Upper lobe of left lung (tissue), 6 donors: ENCODE measurements around the gene TMTC2. TPM values are rescaled to one million over a fixed set of nuclear protein-coding genes. Genes with fewer than 3 reads are reported as not detected.

Experiments used
- ATAC-seq, 2 donors: fragments of 200-7000 bp; cut with Tn5 transposase; one replicate each; pipeline ENCODE4 v1.9.1; 2022; ENCODE audit warnings: mild to moderate bottlenecking in 2 of 2, moderate library complexity in 2 of 2; ENCODE audit not compliant: low FRiP score in 2 of 2
- DNase-seq, 2 donors: peaks; one replicate each; pipeline ENCODE4 v3.0.0-alpha.2; 2019 to 2020
- H3K27ac ChIP-seq, 4 donors: fragments of 200-600 bp; sonication (generic); one replicate each; pipeline ENCODE4 v1.5.1; 2016 to 2019
- H3K27me3 ChIP-seq, 4 donors: fragments of 200-600 bp; sonication (generic); one replicate each; pipeline ENCODE4 v1.5.1; 2017 to 2019
- H3K36me3 ChIP-seq, 4 donors: fragments of 200-600 bp; sonication (generic); one replicate each; pipeline ENCODE4 v1.5.1; 2016 to 2019
- H3K4me1 ChIP-seq, 4 donors: fragments of 200-600 bp; sonication (generic); one replicate each; pipeline ENCODE4 v1.5.1; 2018 to 2019
- H3K4me3 ChIP-seq, 4 donors: fragments of 200-600 bp; sonication (generic); one replicate each; pipeline ENCODE4 v1.5.1; 2017 to 2019; ENCODE audit warnings: mild to moderate bottlenecking in 2 of 4, moderate library complexity in 1 of 4
- H3K9me3 ChIP-seq, 4 donors: fragments of 200-600 bp; sonication (generic); one replicate each; pipeline ENCODE4 v1.5.1; 2018 to 2019
- EP300 ChIP-seq, 4 donors: sonication (generic); formaldehyde crosslinking; IDR thresholded peaks; one replicate each; pipeline ENCODE4 v1.5.1; 2017; ENCODE audit warnings: antibody characterized with exemption in 4 of 4, control low read depth in 2 of 4
- POLR2A ChIP-seq, 4 donors: fragments of 450-650 bp; IDR thresholded peaks; one replicate each; pipeline ENCODE4 v1.5.1; 2016 to 2017; ENCODE audit warnings: antibody characterized with exemption in 4 of 4, mild to moderate bottlenecking in 2 of 4
- POLR2AphosphoS5 ChIP-seq, 2 donors: sonication (generic); formaldehyde crosslinking; IDR thresholded peaks; one replicate each; pipeline ENCODE4 v1.5.1; 2017; ENCODE audit warnings: antibody characterized with exemption in 2 of 2
- WGBS, 2 donors: methylation state at CpG; one replicate each; pipeline ENCODE4 v1.1.5; 2017 to 2018; 5-methylcytosine and 5-hydroxymethylcytosine counted together
- total RNA-seq, 6 donors: library from RNA; depleted of rRNA in 4 of 6; stranded (reverse); fragments of >200 nt in 4 of 6; gene quantifications; one replicate each; pipeline versions ENCODE4 v1.1.0 to v1.2.1, GENCODE V29; 2016 to 2021
- TF ChIP-seq, protein P1 (sequence below), 6 experiments: fragments of 450-650 bp in 4 of 6; fragments of 200-600 bp in 2 of 6; sonication (generic) in 2 of 6; IDR thresholded peaks; one replicate each; pipeline ENCODE4 v1.5.1; 2016 to 2019; ENCODE audit warnings: antibody characterized with exemption in 6 of 6
- donor health status: DM: no; HTN: no; CAD: no; lungs with moderate emphysema.
- donor health status: DM: no; HTN: yes; CAD: no; lungs with severe emphysema.

Gene TMTC2
- total RNA-seq, 6 donors from 2014 or later, result 21.2 to 37.7 (median 26.8) TPM

DNA sequence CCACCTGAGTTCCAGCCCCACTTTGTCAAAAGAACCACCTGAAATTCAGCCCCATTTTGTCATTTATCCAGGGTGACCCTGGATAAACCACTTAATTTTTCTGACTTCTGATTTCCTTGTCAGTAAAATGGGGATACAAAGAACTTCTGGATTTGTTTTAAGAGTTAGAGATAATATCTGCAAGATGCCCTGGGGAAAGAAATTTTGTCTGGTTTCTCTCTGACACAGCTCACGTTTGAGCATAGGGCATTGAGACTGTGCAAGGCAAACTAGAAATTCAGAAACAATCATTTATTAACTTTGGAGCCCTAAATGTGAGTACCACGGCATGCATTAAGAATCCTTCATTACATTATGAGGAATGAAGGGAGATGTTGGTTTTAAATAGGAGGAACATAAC, 37.2 kb downstream of the TMTC2 start:
- TF ChIP-seq POLR2AphosphoS5 (IDR thresholded peaks at IDR 0.05), result no peak
- TF ChIP-seq, protein P1, sequence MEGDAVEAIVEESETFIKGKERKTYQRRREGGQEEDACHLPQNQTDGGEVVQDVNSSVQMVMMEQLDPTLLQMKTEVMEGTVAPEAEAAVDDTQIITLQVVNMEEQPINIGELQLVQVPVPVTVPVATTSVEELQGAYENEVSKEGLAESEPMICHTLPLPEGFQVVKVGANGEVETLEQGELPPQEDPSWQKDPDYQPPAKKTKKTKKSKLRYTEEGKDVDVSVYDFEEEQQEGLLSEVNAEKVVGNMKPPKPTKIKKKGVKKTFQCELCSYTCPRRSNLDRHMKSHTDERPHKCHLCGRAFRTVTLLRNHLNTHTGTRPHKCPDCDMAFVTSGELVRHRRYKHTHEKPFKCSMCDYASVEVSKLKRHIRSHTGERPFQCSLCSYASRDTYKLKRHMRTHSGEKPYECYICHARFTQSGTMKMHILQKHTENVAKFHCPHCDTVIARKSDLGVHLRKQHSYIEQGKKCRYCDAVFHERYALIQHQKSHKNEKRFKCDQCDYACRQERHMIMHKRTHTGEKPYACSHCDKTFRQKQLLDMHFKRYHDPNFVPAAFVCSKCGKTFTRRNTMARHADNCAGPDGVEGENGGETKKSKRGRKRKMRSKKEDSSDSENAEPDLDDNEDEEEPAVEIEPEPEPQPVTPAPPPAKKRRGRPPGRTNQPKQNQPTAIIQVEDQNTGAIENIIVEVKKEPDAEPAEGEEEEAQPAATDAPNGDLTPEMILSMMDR (IDR thresholded peaks at IDR 0.05), result no peak
- no peak for TF ChIP-seq POLR2A (IDR thresholded peaks at IDR 0.05)
- no peak for TF ChIP-seq EP300 (IDR thresholded peaks at IDR 0.05)
- DNase-seq (no peak), ATAC-seq (no peak)
- H3K27me3 ChIP-seq, result no peaks in the 10 kb centered on the region
- no peak overlapping the region for H3K27ac ChIP-seq
- H3K9me3 ChIP-seq, result no peaks in the 10 kb centered on the region
- 87 to 89% methylated on average over 2 of the region's 2 CpGs for WGBS, 2 donors
- H3K36me3 ChIP-seq, result no peaks in the 10 kb centered on the region
- no peak overlapping the region for H3K4me3 ChIP-seq
- no peaks in the 10 kb centered on the region for H3K4me1 ChIP-seq

DNA sequence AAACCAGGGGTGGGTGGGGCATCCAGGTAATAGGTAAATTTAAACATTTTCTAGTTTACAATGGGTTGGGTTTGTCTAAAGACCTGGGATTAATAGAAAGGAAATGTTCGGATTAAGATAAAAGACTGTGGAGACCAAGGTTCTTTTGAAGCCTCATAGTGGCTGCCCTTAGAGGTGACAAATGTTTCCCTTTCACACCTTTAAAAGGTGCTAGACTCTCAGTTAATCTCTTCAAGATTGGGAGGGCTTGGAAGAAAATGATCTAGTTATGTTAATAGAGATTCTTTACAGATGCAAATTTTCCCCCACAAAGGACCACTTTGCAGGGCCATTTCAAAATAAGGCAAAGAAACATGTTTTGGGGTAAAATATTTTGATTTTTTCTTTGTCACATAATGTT, 39.0 kb downstream of the TMTC2 start:
- H3K27ac ChIP-seq, result no peak overlapping the region
- TF ChIP-seq EP300 (IDR thresholded peaks at IDR 0.05), result no peak
- H3K9me3 ChIP-seq, result no peaks in the 10 kb centered on the region
- ATAC-seq, result no peak
- 76 to 100% methylated on average over 1 of the region's 1 CpG for WGBS, 2 donors
- H3K4me3 ChIP-seq, result no peak overlapping the region
- H3K4me1 ChIP-seq, result no peaks in the 10 kb centered on the region
- H3K27me3 ChIP-seq, result no peaks in the 10 kb centered on the region
- no peak for DNase-seq
- no peaks in the 10 kb centered on the region for H3K36me3 ChIP-seq

DNA sequence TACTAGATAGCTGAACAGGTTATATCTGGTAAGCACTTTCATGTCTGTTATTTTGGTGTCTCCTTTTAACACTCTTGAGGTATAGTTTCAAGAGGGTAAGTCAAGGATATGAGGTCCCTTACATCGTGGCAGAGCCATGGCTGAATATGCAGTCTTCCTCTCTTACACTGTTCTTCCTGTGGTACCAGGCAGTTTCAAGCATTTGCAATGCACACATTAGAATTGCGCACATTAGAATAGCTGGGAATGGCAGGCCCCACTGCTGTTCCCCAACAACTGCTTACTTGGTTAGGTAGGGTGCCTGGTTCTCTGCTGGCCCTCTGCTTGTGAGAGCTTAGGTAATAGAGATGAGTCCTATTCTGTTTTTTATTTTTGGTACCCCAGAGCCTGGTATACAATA, 41.2 kb downstream of the TMTC2 start:
- TF ChIP-seq POLR2A (IDR thresholded peaks at IDR 0.05) (no peak), EP300 (IDR thresholded peaks at IDR 0.05) (no peak), POLR2AphosphoS5 (IDR thresholded peaks at IDR 0.05) (no peak)
- TF ChIP-seq, protein P1 (IDR thresholded peaks at IDR 0.05), result no peak
- Histone ChIP-seq H3K9me3 (no peaks in the 10 kb centered on the region), H3K4me1 (no peaks in the 10 kb centered on the region), H3K27ac (no peak overlapping the region), H3K27me3 (no peaks in the 10 kb centered on the region), H3K4me3 (no peak overlapping the region), H3K36me3 (no peaks in the 10 kb centered on the region)
- DNase-seq (no peak), ATAC-seq (no peak)
- WGBS, 2 donors, result 89 to 93% methylated on average over 2 of the region's 2 CpGs

DNA sequence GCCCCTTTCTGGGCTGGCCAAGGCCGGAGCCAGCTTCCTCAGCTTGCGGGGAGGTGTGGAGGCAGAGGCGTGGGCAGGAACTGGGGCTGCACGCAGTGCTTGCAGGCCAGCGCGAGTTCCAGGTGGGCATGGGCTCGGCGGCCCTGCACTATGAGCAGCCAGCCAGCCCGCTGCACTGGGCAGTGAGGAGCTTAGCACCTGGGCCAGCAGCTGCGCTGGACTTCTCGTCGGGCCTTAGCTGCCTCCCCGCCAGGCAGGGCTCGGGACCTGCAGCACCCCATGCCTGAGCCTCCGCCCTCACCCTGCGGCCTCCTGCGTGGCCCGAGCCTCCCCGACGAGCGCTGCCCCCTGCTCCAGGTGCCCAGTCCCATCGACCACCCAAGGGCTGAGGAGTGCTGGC, 42.0 kb downstream of the TMTC2 start:
- Histone ChIP-seq H3K4me3 (no peak overlapping the region), H3K4me1 (no peaks in the 10 kb centered on the region), H3K27me3 (no peaks in the 10 kb centered on the region), H3K9me3 (no peaks in the 10 kb centered on the region), H3K27ac (no peak overlapping the region), H3K36me3 (no peaks in the 10 kb centered on the region)
- no peak for ATAC-seq
- peak in 1 of 2 donors; percentile 76 for DNase-seq
- no peak for TF ChIP-seq POLR2AphosphoS5 (IDR thresholded peaks at IDR 0.05)
- TF ChIP-seq POLR2A (IDR thresholded peaks at IDR 0.05), result no peak
- TF ChIP-seq, protein P1 (IDR thresholded peaks at IDR 0.05), result no peak
- no peak for TF ChIP-seq EP300 (IDR thresholded peaks at IDR 0.05)
- WGBS, 2 donors, result 97 to 98% methylated on average over 10 to 11 of the region's 22 CpGs

DNA sequence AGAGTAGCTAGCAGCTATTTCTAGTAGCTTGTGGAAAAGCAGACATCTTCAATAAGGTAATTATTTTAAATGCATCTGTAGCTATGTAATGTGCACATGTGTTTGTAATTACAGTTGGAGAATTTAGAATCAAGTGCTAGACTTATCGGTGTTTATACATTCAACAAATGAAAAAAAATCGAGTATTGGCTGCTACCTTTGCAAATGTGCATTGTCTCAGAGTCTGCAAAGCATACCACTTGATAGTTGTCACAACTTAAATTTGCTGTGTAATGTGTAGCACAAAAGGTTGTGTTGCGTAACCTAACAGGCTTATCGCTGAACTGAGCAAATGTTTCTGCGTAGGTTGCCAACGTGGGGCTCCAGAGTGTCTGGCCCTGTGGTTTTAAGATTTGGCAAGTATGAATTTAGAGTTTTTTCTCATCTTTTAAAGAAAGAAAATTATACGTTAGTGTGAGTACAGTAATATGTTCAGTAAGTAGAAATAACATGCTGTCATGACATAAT, 44.3 kb downstream of the TMTC2 start:
- no peaks in the 10 kb centered on the region for H3K4me1 ChIP-seq
- 60 to 74% methylated on average over 7 of the region's 7 CpGs for WGBS, 2 donors
- H3K9me3 ChIP-seq, result no peaks in the 10 kb centered on the region
- no peak overlapping the region for H3K27ac ChIP-seq
- TF ChIP-seq EP300 (IDR thresholded peaks at IDR 0.05) (no peak), POLR2AphosphoS5 (IDR thresholded peaks at IDR 0.05) (no peak), POLR2A (IDR thresholded peaks at IDR 0.05) (no peak)
- TF ChIP-seq, protein P1 (IDR thresholded peaks at IDR 0.05), result no peak
- H3K4me3 ChIP-seq, result no peak overlapping the region
- no peaks in the 10 kb centered on the region for H3K27me3 ChIP-seq
- H3K36me3 ChIP-seq, result no peaks in the 10 kb centered on the region
- peak in 1 of 2 donors; percentile 65 for ATAC-seq
- DNase-seq, result no peak
